Subcutaneous abdominal adipose tissue (tissue), 5 donors: ENCODE results near the gene TDP1.
A peak's percentile ranks its signal among the peaks of the same experiment; 100 is the strongest.

Experiments used
- H3K27ac ChIP-seq: one replicate; pipeline ENCODE4 v1.7.0; 2013; ENCODE audit warnings: low read depth, mild to moderate bottlenecking, inconsistent platforms, low read length, moderate library complexity
- H3K27me3 ChIP-seq, 5 donors: one replicate each; pipeline ENCODE4 v1.7.0; 2013; ENCODE audit warnings: low read length in 5 of 5, inconsistent platforms in 1 of 5; ENCODE audit not compliant: control insufficient read depth in 5 of 5, insufficient read depth in 4 of 5
- H3K36me3 ChIP-seq, 5 donors: one replicate each; pipeline ENCODE4 v1.7.0; 2013; ENCODE audit warnings: low read length in 5 of 5; ENCODE audit not compliant: control insufficient read depth in 5 of 5, insufficient read depth in 5 of 5
- H3K4me1 ChIP-seq, 5 donors: one replicate each; pipeline ENCODE4 v1.7.0; 2013; ENCODE audit warnings: low read length in 5 of 5, mild to moderate bottlenecking in 3 of 5, moderate library complexity in 1 of 5; ENCODE audit not compliant: control insufficient read depth in 5 of 5, insufficient read depth in 5 of 5
- H3K4me3 ChIP-seq, 5 donors: one replicate each; pipeline ENCODE4 v1.7.0; 2013; ENCODE audit warnings: low read length in 5 of 5, low read depth in 1 of 5
- H3K9ac ChIP-seq, 5 donors: one replicate each; pipeline ENCODE4 v1.7.0; 2013; ENCODE audit warnings: low read length in 5 of 5, mild to moderate bottlenecking in 4 of 5, moderate library complexity in 3 of 5
- H3K9me3 ChIP-seq, 5 donors: one replicate each; pipeline ENCODE4 v1.7.0; 2013; ENCODE audit warnings: low read length in 5 of 5; ENCODE audit not compliant: control insufficient read depth in 5 of 5
- donor health status: healthy.
- donor health status: healthy.
- donor health status: healthy.
- donor health status: healthy.
- donor health status: healthy.

The TDP1 gene

DNA sequence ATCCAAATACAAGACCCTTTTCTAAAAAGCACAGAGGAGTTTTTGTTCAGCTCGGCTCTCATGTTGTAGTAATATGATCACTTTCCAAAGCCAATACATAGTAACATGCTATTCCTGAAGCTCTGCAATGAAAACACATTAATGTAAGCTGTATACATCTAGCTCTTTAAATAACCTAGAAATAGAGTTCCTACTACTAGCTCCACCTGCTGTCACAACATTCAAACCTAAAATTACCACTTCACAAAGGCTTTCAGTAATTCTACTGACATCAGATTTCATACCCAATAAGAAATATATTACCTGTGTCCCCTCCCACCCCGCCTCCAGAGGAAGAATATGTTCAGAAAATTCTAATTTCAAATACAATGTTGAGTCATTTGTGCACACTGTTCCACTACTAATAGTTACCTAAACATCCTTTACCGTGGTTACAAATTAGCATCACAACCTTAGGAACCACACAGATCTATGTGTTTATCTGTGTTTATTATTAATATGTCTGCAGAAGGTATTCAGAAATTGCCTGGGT is 19.0 kb upstream of the TDP1 start:
- Histone ChIP-seq H3K4me1 (no peaks in the 10 kb centered on the region), H3K9ac (no peak overlapping the region), H3K4me3 (no peak overlapping the region), H3K27ac (no peak overlapping the region), H3K9me3 (no peaks in the 10 kb centered on the region), H3K36me3 (peaks cover 0 to 4% (median 2%) of the 10 kb centered on the region in 5 donors), H3K27me3 (no peaks in the 10 kb centered on the region)

DNA sequence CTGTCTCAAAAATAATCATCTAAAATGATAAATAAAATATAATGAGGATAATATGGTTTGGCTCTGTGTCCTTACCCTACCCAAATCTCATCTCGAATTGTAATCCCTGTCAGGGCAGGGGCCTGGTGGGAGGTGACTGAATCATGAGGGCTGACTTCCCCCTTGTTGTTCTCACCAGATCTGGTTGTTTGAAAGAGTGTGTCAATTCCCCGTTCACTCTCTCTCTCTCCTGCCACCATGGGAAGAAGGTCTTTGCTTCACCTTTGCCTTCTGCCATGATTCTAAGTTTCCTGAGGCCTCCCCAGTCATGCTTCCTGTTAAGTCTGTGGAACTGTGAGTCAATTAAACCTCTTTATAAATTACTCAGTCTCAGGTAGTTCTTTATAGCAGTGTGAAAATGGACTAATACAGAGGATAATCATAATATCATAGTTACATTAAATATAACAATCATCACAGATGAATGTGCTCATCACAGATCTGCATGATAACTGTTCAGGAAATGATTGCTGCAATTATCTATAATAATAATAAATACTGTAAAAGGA is 13.8 kb upstream of the TDP1 start:
- Histone ChIP-seq H3K4me3 (no peak overlapping the region), H3K27me3 (no peaks in the 10 kb centered on the region), H3K9me3 (no peaks in the 10 kb centered on the region), H3K9ac (no peak overlapping the region), H3K36me3 (no peaks in the 10 kb centered on the region), H3K4me1 (no peaks in the 10 kb centered on the region), H3K27ac (no peak overlapping the region)

DNA sequence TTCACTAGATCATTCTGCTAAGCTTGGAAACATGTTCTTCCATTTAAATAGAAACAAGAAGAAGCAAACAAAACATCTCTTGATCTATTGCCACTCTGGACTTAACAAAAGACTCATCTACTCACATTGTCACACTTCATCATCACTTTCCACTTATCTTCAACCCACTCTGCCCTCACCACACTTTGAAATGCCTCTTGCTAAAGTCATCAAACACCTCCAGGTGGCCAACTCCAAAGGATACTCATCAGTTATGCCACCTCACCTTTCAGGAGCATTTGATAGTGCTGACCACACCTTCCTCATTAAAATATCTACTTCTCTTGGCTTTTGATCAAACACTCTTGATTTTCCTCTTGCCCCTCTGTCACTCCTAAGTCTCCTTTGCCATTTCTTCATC is 8.4 kb upstream of the TDP1 start:
- Histone ChIP-seq H3K9ac (no peak overlapping the region), H3K4me3 (no peak overlapping the region), H3K36me3 (peaks cover 2 to 17% (median 6%) of the 10 kb centered on the region in 5 donors), H3K9me3 (no peaks in the 10 kb centered on the region), H3K4me1 (no peaks in the 10 kb centered on the region), H3K27me3 (no peaks in the 10 kb centered on the region), H3K27ac (no peak overlapping the region)

DNA sequence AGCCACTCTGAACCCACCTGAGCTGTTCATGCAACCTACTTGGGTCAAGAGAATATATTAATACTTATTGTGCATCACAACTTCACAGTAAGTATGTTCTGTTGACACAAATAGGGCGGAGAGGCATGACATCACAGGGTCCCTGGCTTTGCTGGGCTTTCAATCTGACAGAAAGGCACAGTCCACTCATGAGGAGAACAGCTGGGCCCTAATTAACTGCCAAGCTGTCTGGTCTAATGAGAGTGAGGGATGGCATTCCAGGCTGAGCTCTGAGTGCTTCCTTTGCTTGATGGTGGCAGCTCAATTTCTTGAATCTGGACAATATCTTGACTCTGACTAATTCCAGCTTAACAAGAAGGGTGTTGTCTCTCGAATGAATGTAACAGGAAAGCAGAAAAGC is 3.2 kb upstream of the TDP1 start:
- Histone ChIP-seq H3K9me3 (no peaks in the 10 kb centered on the region), H3K4me3 (no peak overlapping the region), H3K27me3 (no peaks in the 10 kb centered on the region)

DNA sequence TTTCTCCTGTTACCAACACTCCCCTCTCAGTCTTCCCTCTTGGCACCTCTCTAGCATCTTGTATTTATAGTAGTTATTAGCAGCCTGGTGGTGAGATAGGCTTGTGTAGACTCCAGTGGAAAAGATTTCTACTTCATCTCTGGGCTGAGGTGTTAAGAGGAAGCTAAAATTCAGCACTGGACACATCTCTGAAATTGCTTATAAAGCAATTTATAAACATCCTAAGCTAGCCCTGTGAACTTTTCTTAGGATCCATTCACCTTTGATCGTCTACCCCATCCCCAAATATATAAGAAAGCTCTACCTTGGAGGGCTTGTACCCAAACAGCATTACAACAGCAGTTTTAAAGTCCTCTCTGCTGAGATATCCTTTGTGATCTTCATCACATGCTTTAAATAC is 2.1 kb upstream of the TDP1 start:
- Histone ChIP-seq H3K9me3 (no peaks in the 10 kb centered on the region), H3K27me3 (no peaks in the 10 kb centered on the region), H3K4me3 (peak overlapping the region in 2 of 5 donors; percentile 95 to 96), H3K9ac (no peak overlapping the region), H3K36me3 (peaks cover 2 to 18% (median 5%) of the 10 kb centered on the region in 5 donors), H3K4me1 (peaks cover 3 to 31% (median 25%) of the 10 kb centered on the region in 5 donors), H3K27ac (no peak overlapping the region)

More for the DNA sequence above, 3.2 kb upstream of the TDP1 start:
- no peak overlapping the region for H3K9ac ChIP-seq
- peaks cover 2 to 20% (median 6%) of the 10 kb centered on the region in 5 donors for H3K36me3 ChIP-seq
- H3K4me1 ChIP-seq = peaks cover 3 to 31% (median 25%) of the 10 kb centered on the region in 5 donors
- no peak overlapping the region for H3K27ac ChIP-seq

DNA sequence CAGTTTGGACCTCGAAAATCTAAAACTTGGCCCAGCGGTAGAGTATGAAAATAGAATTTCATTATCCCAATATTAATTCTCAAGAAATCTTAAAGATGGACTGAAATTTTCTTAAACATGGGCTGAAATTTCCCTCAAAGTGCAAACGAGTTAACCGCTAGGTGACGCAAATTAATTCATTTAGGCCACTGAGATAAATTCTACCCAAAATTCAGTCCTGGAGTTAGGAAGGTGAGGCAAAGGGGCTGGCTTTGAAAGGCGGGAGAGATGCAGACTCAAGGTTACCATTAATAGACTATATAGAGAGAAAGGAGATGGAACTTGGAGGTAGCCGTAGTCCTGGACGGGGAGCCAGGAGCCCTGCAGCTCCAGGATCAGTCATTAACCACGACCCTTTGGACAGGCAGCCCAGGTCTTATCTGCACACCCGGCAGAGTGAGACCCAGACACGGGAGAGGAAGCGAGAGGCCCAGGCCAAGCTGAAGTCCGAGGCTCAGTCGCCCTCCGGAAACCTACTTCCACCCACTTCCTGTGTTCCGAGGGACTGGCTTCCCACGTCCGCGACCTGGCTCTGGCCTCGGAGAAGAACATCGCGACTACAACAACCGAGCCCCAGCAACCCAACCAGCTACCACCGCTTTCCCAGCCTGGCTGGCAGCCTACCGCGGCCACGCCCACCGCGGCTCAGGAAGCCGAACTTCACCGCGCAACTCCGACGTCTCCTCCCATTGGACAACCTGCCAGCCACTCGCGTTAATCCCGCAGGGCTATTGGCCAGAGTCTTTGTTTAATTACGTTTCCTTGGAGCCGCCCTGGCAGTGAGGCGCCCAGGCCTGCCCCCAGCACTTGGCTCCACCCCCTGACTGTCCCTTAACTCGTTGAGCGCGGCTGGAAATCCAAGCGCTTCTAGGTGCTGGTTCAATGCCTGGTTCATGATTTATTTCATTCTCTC is 1.4 kb upstream of the TDP1 start, which contains the start of gene EFCAB11:
Gene EFCAB11 (minus strand): TSS at position 661 of the 952 bp plus-strand sequence. CDS start 70 bp downstream, at position 591.
- peaks cover 0 to 17% (median 5%) of the 10 kb centered on the region in 5 donors for H3K36me3 ChIP-seq
- H3K9me3 ChIP-seq = no peaks in the 10 kb centered on the region
- H3K4me3 ChIP-seq = peak within 1 kb of the TSS; percentile 91 to 98 (median 95)
- peaks cover 3 to 31% (median 25%) of the 10 kb centered on the region in 5 donors for H3K4me1 ChIP-seq
- peak within 1 kb of the TSS; percentile 62 to 89 (median 81) for H3K9ac ChIP-seq
- H3K27me3 ChIP-seq = no peaks in the 10 kb centered on the region
- peak within 1 kb of the TSS; percentile 65 for H3K27ac ChIP-seq

DNA sequence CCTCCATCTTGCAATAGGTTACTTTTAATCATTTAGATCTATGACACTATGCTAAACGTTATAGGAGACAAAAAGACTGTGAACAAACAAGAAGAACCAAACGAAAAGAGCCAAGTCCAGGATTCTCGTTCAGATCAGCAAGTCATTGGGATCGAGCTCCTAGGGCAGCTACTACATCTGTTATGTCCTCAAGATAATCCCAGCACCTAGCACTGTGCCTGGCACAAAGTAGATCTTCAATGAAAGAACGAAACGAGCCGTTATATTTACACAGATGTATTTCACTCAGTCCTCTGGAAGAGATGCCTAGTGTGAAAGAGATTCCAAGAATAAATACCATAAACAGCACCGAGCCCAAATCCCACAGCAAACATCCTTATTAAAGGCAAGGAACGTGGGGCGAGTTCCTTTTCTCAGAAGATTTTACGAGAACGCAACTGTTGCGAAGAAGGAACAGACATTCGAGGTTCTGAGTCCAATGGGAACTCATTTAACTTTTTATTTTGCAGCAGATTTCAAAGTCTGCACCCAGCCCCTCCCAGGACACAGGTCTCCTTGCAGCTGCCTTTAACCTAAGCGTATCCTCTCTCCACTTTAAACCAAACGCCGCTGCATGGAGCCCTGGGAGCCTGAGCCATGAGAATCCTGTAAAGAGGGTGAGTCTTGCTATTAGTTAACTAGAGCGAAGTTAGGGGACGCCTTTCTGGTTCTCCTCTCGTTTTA is 544 bp upstream of the TDP1 start:
- H3K4me1 ChIP-seq = peaks cover 3 to 31% (median 25%) of the 10 kb centered on the region in 5 donors
- peak overlapping the region; percentile 90 to 98 (median 95) for H3K4me3 ChIP-seq
- no peaks in the 10 kb centered on the region for H3K9me3 ChIP-seq
- H3K9ac ChIP-seq = peak overlapping the region; percentile 59 to 89 (median 81)
- H3K36me3 ChIP-seq = peaks cover 0 to 12% (median 0%) of the 10 kb centered on the region in 5 donors
- H3K27me3 ChIP-seq = no peaks in the 10 kb centered on the region
- peak overlapping the region; percentile 65 for H3K27ac ChIP-seq

DNA sequence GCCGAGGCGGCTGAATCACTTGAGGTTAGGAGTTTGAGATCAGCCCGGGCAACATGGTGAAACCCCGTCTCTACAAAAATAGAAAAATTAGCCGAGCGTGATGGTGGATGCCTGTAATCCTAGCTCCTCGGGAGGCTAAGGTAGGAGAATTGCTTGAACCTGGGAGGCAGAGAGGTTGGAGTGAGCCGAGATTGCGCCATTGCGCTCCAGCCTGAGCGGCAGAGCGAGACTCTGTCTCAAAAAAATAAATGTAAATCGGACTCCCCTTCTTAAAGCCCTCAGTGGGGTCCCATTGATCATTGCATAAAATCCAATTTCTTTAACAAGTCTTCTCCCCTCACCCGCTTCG is 908 bp downstream of the TDP1 start:
- Histone ChIP-seq H3K4me3 (peak overlapping the region; percentile 91 to 98 (median 95)), H3K27me3 (no peaks in the 10 kb centered on the region), H3K4me1 (peaks cover 3 to 31% (median 25%) of the 10 kb centered on the region in 5 donors), H3K36me3 (peaks cover 0 to 5% (median 0%) of the 10 kb centered on the region in 5 donors), H3K9ac (peak overlapping the region in 4 of 5 donors; percentile 73 to 89 (median 82)), H3K9me3 (no peaks in the 10 kb centered on the region), H3K27ac (peak overlapping the region; percentile 65)

DNA sequence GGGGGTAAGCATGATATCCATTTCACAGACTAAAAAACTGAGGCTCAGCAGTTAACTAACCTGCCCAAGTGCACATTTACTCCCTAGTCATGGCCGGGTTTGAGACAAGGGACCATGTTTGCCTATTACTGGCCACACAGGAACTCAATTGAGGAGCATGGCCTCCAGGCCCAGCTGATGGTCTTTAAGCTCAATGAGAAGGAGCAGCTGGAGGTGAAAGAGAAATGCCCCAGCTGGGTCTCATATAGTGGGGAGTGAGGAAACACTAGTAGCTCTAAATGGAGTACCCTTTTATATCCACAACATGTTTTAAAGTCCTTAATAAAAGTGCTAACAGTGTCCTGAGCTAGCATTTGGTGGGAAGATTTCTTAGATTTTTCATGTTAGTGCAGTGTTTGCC is 1.6 kb downstream of the TDP1 start:
- Histone ChIP-seq H3K36me3 (peaks cover 0 to 5% (median 0%) of the 10 kb centered on the region in 5 donors), H3K9me3 (no peaks in the 10 kb centered on the region), H3K4me3 (no peak overlapping the region), H3K4me1 (peaks cover 3 to 31% (median 25%) of the 10 kb centered on the region in 5 donors), H3K27ac (no peak overlapping the region), H3K9ac (no peak overlapping the region), H3K27me3 (no peaks in the 10 kb centered on the region)
